Measurements from ENCODE around the gene PALM3. TPM values are rescaled to one million over a fixed set of nuclear protein-coding genes. Genes with fewer than 3 reads are reported as not detected.
"Not testable (repeated sequence)": the region's sequence is repeated elsewhere in the genome, so short reads cannot be mapped to it uniquely, and the experiment has no call there.

The PALM3 gene
- total RNA-seq, 4 donors from 2014 or later = 0.30 to 2.7 (median 0.53) TPM

GRCh38 chr19:14023404-14024235, 38.3 kb downstream of the PALM3 start:
- Histone ChIP-seq H3K36me3 (no peaks in the 10 kb centered on the region), H3K4me1 (peaks cover 0 to 7% (median 0%) of the 10 kb centered on the region in 4 donors), H3K27ac (peak overlapping the region in 1 of 4 donors; percentile 62), H3K27me3 (peaks cover 0 to 16% of the 10 kb centered on the region in 2 donors), H3K4me3 (no peak overlapping the region), H3K9me3 (no peaks in the 10 kb centered on the region)
- TF ChIP-seq CTCF (IDR thresholded peaks at IDR 0.05) (peak in 4 of 5 experiments; percentile 14 to 32 (median 23)), POLR2A (IDR thresholded peaks at IDR 0.05) (no peak), EP300 (IDR thresholded peaks at IDR 0.05) (peak in 1 of 2 donors; percentile 12)
- no peak for DNase-seq (ENCODE audit: low spot score in 2 of 2)
- 50 to 55% methylated on average over 9 of the region's 9 CpGs for WGBS, 2 donors

- TF ChIP-seq POLR2A (IDR thresholded peaks at IDR 0.05) (no peak), EP300 (IDR thresholded peaks at IDR 0.05) (no peak), CTCF (IDR thresholded peaks at IDR 0.05) (no peak)
- H3K27ac ChIP-seq = no peak overlapping the region
- H3K4me3 ChIP-seq = no peak overlapping the region
- peaks cover 0 to 7% of the 10 kb centered on the region in 2 donors for H3K27me3 ChIP-seq
- no peaks in the 10 kb centered on the region for H3K9me3 ChIP-seq
- DNase-seq (ENCODE audit: low spot score in 2 of 2) = no peak
- H3K36me3 ChIP-seq = no peaks in the 10 kb centered on the region
- WGBS, 2 donors = 83 to 87% methylated on average over 4 of the region's 4 CpGs
- peaks cover 0 to 7% (median 0%) of the 10 kb centered on the region in 4 donors for H3K4me1 ChIP-seq
Measured at GRCh38 chr19:14022469-14022868, 39.4 kb downstream of the PALM3 start.

GRCh38 chr19:14021474-14021873, 40.4 kb downstream of the PALM3 start:
- Histone ChIP-seq H3K27me3 (no peaks in the 10 kb centered on the region), H3K4me1 (peaks cover 0 to 7% (median 0%) of the 10 kb centered on the region in 4 donors), H3K36me3 (no peaks in the 10 kb centered on the region), H3K4me3 (no peak overlapping the region), H3K9me3 (no peaks in the 10 kb centered on the region), H3K27ac (no peak overlapping the region)
- WGBS, 2 donors = 57 to 72% methylated on average over 5 of the region's 5 CpGs
- TF ChIP-seq CTCF (IDR thresholded peaks at IDR 0.05) = no peak
- no peak for TF ChIP-seq POLR2A (IDR thresholded peaks at IDR 0.05)
- TF ChIP-seq EP300 (IDR thresholded peaks at IDR 0.05) = no peak
- no peak for DNase-seq (ENCODE audit: low spot score in 2 of 2)

GRCh38 chr19:14019739-14020138, 42.1 kb downstream of the PALM3 start:
- not testable (repeated sequence) for DNase-seq (ENCODE audit: low spot score in 2 of 2); H3K36me3 ChIP-seq; H3K4me3 ChIP-seq; H3K27ac ChIP-seq; H3K27me3 ChIP-seq; H3K4me1 ChIP-seq; H3K9me3 ChIP-seq
- 88 to 91% methylated on average over 3 of the region's 3 CpGs for WGBS, 2 donors

- Histone ChIP-seq H3K9me3 (no peaks in the 10 kb centered on the region), H3K4me1 (peaks cover 0 to 7% (median 0%) of the 10 kb centered on the region in 4 donors), H3K27ac (no peak overlapping the region), H3K36me3 (no peaks in the 10 kb centered on the region), H3K27me3 (no peaks in the 10 kb centered on the region), H3K4me3 (no peak overlapping the region)
- WGBS, 2 donors = 79 to 83% methylated on average over 6 of the region's 6 CpGs
- no peak for DNase-seq (ENCODE audit: low spot score in 2 of 2)
- no peak for TF ChIP-seq POLR2A (IDR thresholded peaks at IDR 0.05)
- TF ChIP-seq EP300 (IDR thresholded peaks at IDR 0.05) = no peak
- no peak for TF ChIP-seq CTCF (IDR thresholded peaks at IDR 0.05)
Measured at GRCh38 chr19:14019100-14019499, 42.8 kb downstream of the PALM3 start.

All from tibial nerve (tissue), 4 donors.